Measurements from ENCODE around the gene KCNC1.

KCNC1 gene

DNA sequence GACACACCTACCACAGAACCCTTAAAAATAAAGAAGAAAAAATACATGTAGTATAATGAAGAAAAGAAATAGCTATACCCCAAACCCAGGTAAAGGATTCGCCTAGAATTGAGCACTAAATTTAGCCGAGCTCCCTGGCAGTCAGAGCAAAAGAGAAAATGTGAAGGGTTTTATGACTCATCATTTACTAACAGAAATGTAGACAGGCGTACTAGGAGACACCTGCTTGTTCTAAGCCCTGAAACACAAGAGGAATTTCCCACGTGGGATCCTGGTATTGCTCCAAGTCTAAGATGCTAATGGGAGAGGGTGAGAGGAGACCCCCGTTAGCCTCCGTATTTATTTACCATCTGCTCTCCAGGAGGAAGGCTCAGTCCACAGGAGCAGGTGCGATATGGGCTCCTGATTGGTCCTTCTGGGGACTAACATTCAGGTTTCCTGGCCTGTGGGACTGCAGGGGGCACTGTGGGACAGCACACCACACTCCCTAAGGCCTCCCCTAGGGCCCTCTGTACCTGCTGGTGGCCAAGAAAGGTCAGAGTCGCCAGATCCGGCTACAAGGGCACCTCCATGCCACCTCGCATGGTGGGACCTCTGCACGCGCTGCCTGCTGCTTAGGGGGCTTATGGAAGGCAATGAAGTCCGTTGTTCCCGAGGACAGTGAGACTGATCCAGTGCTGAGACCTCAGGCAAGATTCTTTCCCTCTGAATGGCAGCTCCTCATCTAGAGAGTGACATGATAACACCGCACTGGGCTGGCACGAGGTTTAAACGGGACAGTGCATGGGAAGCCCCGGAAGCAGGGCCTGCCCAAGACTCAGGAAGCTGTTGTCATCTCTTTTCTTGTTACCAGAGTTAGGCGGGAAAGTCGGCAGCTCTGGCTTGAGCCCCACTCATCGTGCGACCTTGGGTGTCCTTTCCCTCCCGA, 25.8 kb downstream of the KCNC1 start:
- no peak for DNase-seq

DNA sequence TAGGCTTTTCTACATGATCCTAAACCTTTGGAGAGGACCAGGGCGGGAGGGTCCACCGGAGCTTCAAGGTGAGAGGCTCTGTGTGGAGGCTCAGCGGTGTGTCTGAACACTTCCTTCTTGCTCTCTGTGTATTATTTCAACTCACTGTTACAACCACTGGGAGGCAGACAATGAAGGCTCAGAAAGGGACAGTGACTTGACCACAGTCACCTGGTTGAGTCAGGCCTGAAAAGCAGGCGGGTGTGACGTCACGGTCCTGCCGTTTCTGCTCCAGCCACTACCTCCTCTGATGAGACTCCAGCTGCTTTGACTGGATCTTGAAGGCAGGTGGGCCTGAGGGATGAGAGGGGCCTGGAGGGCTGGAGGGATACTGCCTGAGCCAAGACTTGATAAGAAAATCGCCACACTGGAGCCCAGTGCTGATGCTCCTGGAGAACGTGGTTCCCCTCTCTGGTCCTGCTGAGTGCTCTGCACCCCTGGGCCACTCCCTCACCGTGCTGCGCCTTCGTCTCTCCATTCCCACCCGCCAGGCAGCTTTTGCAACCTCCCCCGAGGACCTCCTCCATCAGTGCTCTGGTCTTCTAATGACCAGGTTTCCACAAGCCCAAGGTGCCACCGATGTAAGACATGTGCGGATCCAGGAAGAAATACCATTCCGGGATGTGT, 27.9 kb downstream of the KCNC1 start:
- no peak for DNase-seq

DNA sequence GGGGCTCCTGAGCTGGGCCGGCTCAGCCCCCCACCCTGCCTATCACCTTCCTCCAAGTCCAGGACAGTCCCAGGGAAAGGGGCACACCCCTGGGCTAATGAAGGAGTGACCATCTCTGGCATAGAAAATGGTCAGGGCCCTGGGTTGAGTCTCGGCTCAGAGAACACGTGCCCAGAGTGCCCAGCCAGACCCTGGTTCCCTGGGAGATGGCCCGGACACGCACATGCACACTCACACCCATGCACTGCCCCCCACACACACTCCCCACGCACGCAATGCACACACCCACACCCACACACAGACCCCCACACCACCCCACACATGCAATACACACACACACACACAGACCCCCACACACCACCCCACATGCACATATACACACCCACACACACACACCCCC, 28.7 kb downstream of the KCNC1 start:
- no peak for DNase-seq

DNA sequence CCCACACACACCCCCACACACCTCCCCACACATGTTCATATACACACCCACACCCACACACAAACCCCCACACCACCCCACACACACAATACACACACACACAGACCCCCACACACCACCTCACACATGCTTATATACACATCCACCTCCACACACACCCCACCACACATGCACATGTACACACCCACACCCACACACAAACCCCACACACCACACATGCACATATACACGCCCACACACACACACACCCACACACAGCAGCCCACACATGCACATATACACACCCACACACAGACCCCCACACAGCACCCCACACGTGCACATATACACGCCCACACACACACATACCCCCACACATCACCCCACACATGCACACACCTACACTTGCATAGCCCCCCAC, 29.1 kb downstream of the KCNC1 start:
- DNase-seq: no peak

DNA sequence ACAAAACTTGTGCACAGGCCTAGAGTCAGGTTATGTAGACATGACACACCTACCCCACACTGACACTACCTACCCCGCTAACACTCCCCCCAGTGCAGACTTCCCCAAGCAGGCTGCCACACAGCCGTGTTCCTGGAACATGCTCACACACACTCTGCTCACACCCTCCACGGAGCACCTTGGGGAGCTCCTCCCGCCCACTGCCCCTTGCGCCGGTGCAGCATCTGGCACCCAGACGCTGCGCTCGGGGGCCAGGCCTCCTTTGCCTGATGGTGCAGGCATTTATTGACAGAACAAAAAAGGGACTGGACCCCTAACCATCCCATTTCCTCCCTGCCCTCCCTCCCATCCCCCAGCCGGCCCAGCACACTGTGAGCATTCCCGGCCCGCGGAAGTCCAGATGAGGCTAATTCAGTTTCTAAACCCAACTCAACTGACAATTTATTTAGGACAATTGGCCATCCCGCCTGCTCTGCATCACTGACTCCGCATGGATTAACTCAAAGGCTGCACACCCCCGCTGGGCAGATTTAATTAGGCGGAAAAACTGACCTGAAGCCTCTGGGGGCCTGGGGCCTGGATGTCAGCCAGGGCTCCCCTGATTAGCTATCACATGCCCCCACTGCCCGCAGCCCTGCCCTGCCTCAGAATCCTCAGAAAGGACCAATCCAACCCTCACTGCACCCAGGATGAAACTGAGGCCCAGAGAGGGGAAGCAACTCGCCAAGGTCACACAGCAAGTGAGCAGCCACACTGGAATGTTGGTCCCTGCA, 30.1 kb downstream of the KCNC1 start:
- DNase-seq: no peak

DNA sequence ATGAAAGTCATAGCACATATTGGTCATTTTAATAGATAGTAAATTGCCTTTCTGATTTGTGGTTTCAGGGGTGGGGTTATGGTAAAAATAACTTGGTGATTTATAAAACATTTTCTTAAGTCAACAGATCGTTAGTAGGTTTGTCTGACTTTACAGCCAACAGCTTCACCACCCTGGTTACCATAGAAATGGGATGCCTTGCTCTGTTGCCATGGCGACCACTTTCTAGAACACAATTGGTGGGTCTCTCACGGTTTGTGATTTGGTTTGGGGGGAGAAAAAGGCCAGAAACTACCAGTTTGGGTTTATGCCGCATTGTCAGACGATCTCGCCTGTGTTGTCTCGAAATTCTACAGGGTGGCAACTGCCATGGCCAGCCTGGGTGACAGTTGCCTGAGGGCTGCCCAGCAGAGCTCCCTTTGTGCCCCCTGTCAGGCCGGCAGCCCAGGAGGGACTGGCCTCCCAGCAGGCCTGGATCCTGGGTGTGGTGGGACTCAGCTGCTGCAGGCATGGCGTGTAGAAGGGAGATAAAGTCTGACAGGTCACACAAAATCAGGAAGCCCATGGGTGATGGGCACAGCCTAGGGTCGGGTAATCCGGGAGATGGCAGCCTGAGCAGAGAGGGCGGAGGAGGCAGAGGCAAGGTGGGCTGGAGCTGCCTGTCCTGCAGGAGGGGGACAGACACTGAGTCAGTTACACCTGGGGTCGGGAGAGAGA, 30.9 kb downstream of the KCNC1 start:
- DNase-seq: no peak

DNA sequence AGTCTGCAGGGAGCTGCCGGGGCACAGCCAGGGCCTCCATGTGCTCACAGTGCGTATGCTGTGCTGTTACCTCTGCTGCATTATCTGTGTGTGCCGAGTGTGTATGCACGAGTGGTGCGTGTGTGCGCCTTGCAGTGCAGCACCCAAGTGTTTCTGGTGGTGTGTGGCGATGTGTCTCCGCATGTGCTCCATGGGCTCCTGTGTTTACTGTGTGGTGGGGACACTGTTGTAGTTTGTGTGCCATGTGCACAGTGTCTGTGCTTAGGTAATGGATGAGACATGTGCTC, 31.4 kb downstream of the KCNC1 start:
- DNase-seq: no peak

DNA sequence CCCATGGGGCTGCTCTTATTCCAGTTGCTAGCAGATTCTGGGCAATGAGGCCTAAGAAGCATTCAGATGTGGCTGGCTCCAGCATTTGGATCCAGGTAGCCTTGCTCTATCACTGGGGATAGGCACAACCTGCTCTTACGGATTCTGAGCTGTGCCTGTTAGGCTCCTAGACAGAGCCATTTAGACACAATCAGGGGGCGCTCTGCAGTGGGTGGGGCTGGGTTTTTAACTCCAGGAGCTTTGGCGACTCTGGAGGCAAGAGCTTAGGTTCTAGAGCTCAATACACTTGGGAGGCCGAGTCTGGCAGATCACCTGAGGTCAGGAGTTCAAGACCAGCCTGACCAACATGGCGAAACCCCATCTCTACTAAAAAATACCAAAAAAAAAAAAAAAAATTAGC, 32.0 kb downstream of the KCNC1 start:
- no peak for DNase-seq

DNA sequence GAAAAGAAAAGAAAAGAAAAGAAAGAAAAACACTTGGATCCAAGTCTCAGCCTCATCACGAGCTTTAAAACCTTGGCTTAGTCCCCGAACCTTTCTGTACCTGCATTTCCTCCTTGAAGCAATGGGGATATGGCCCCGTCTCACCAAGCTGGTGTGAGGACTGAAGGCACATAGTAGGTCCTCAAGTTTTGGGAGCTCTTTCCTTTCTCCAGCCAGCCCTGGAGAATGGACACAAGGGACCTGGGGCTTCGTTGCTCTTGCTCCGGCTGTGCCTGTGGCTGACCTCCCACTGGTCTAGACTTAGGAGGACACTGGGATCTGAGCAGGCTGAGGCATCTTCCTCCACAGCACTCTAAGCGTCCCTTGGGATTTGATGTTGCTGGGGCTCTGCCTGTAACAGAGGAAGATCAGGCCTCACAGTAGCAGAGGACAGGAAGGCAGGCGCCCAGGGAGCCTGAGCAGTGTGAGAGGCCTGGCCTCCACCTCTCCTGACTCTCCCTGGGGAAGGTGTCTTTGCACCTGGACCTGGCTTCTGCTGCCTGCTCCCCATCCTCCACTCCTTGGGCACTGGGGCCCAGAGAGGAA, 32.8 kb downstream of the KCNC1 start:
- DNase-seq: peak; percentile 42

DNA sequence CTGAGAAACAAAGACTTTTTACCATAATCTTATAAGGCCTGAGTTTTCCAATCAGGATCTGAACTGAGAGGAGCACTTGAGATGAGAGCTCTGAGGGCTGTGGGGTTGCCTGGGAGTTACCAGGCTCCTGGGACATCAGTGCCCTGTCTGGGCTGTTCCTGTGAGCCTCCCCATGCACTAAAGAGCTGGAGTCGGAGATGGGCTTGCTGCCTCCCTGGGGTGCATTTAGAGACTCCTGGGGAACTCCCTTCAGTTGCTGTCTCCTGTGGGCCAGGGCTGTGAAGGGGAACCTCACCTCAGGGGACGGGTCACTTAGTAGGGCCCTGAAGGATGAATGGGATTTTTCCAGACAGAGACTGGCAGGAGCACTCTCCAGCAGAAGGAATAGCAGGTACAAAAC, 33.3 kb downstream of the KCNC1 start:
- peak; percentile 37 for DNase-seq

DNA sequence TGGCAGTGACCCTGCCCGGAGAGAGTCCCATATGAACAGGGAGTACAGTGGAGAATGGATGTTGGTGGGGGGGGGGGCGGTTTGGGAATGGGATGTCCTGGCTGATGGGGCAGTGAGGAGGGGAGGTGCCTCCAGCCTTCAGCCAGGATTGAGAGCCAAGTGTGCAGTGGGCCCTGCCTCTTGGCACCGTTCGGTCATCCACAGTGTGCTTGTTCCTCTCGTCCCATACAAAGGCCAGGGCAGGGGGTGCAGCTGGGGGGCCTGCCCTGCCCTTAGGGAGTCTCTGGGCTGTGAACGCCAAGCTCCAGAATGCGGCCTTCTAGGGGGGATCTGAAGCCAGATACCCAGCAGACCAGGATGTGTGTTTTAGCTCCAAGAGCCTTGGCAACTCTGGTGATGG, 34.0 kb downstream of the KCNC1 start:
- peak; percentile 45 for DNase-seq

DNA sequence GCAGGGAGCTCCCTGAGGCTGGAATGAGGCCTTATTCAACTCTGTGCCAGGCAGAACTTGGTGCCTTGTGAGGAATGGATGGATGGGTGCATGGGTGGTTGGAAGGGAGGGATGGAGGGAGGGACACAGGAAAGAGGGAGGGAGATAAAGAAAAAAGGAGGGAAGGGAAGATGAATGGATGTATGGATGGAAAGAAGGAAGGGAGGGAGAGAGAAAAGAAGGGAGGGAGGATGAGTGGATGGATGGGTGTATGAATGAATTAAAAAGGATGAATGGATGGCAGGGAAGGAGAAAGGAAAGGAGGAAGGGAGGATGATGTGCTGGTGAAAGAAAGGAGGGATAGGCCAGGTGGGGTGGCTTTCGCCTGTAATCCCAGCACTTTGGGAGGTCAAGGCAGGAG, 34.6 kb downstream of the KCNC1 start:
- peak; percentile 38 for DNase-seq

DNA sequence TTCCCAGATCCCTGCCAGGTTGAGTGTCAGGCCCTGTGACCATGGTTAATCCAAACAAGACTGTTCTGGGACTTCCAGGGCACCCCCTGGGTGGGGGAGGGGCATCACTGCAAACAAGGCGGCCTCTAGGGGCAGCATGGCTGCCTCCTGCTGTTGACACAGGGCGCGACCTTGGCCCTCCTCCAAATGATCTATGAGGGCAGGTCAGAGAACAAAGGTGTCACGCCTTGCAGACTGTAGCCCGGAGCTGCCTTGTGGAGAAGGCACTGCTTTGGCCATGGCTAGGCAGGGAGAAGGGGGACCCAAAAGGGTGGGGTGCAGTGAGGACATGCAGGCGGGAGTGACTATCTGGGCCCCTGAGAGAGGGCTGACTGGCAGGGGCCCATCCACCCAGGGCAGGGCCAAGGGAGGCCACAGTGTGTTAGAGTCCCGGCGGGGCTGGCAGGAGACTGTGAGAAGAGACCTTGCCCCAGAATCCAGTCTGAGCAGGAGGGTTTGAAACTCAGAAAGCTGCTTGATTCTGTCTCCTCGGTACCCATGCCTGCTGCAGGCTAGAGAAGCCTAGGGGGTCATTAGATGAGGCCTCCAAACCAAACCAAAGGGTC, 35.6 kb downstream of the KCNC1 start:
- DNase-seq: peak; percentile 45

DNA sequence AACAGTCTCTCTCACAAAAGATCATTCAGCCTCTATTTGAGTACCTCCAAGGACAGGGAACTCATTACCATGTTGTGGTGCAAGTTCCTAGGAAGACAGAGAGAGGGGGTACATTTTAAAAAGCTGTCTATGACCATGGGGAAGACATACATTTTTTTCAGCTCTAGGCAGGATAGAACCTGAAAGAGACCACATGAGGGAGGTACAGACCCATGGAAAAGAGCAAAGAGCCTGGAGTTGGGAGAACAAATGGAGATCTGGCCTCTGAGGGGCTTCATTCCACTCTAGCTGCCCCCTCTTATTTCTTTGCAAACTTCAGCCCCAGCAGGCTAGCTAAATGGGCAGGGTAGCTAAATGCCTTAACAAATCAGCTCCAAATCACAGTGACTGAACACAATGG, 36.3 kb downstream of the KCNC1 start:
- no peak for DNase-seq

DNA sequence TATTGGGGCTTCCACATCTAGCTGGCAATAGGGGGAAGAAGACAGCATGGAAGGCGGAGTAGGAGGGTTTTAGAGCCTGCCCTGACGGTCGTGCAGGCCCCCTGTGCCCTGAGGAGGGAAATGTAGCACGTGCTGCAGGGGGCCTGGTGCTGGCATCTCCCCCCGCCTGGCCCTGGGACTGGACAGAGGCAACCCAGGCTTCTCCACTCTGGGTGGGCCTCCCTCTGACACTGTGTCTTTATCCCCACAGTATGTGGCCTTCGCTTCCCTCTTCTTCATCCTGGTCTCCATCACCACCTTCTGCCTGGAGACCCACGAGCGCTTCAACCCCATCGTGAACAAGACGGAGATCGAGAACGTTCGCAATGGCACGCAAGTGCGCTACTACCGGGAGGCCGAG, 36.8 kb downstream of the KCNC1 start:
- peak; percentile 55 for DNase-seq

DNA sequence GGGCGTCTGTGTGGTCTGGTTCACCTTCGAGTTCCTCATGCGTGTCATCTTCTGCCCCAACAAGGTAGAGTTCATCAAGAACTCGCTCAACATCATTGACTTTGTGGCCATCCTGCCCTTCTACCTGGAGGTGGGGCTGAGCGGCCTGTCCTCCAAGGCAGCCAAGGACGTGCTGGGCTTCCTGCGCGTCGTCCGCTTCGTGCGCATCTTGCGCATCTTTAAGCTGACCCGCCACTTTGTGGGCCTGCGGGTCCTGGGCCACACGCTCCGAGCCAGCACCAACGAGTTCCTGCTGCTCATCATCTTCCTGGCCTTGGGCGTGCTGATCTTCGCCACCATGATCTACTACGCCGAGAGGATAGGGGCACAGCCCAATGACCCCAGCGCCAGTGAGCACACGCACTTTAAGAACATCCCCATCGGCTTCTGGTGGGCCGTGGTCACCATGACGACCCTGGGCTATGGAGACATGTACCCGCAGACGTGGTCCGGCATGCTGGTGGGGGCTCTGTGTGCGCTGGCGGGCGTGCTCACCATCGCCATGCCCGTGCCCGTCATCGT, 37.3 kb downstream of the KCNC1 start:
- peak; percentile 47 for DNase-seq

DNA sequence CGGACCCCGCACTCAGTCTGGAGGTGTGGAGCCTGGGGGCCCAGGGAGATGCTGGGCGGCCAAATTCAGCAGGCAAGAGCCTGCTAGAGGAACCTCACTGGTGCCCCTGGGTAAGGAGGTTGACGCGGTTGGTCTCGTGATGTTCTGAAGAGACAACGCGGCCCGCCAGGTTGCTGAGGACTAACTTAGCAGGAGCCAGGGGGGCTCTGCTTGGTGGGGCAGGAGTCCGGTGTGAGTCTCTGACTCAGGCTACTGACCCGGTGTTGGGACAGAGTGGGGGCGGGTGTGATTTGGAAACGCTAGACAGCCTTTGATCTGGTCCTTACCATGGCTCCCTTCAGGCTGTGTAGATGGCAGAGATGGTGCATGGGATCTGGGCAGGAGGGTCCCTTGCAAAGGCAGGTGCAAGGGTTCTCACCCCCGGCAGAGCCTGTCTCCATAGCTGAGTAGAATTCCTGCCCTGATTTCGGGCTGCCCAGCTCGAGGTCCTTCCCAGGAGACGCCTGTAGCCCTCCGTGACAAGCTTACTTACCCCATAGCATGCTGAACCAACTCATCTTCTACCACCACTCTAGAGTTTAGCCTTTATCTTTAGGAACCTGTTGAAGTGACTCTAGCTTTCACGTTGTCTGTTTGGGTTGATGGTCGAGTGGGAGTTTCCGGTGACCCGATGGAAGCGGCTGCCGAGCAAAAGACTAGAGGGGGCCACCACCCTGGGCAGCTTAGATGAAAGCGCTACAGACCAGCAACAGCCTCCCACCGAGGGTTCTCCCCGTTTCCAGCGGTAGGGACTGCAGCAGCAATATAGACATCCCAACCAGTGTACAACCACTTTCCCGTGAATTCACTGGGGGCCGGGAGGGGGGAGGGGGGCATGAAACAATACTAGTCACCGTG, 38.4 kb downstream of the KCNC1 start:
- DNase-seq: peak; percentile 48

DNA sequence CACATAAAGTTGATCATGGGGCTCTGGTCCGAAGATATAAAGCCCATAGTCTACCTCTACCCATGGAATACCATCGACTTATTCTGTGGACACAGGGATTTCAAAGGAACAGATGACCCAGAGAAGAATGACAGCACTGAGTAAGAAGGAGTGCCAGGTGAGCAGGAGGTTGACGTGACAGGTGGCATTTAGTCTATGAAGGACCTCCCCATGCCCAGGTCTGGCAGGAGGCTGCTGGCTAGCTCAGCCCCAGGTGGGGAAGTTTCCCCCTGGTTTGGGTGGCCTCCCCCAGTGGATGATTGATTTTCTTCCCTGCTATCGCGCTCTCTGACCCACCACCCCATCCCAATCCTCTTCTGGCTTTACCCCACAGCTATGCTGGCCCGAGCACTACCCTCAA, 39.1 kb downstream of the KCNC1 start:
- DNase-seq: peak; percentile 22

DNA sequence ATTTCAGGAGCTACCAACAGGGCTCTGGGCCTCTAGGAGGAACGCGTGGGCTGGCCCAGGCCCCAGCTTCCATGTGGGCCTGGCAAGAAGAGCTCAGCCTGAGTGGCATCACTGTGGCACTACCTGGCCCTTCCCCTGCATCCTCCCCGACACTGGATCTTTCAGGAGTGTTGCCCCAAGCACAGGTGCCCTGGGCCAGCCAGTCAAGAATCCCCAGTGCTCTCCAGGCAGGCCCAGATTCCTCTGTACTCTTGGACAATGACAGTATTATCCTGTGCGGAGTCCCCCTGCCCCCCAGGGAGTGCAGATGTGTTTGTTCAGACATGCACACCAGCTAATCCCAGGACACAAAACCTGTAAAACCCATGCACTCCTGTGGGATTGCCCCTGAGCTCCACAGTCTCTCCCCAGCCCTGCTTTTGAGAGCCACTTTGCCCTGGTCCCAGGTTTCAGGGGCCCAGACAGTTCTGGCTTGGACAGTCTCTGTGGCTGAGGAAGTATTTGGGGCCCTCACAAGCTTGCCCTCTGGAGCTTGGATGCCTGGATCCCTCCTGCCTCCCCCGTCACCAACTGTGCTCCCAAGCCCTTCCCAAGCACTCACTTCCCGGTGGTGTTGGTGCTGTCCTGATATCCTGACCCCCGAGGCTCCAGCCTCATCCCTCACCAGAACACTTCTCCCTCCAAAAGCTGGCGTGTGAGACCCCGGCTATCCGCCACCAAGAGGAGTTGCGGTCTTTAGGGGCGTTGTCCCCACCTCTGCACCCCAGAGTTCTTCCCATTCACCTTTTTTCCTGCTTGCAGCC, 39.9 kb downstream of the KCNC1 start:
- peak; percentile 45 for DNase-seq

DNA sequence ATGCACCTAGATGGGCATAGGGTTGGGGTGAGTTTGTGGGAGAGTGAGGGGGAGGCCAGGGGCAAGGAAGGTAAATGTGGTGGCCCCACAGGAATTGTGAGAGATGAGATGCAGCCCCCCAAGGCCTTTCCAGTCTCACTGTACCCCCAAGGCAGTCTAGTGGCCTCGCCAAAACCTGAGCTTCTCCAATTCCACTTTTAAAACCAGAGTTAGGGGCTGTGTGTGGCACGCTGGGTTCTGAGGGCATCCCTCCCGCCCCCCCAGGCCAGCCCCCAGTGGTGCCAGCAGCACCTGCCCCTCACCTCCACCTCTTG, 40.4 kb downstream of the KCNC1 start:
- DNase-seq: no peak
